Spleen (tissue), 7 donors: ENCODE data around the gene FGF23.

Source experiments
- CTCF ChIP-seq, 11 experiments: fragments of 200-600 bp in 7 of 11; fragments of 450-650 bp in 4 of 11; sonication (generic) in 4 of 11; IDR thresholded peaks in 8 of 11; conservative IDR thresholded peaks in 3 of 11; 1 replicate in 7 of 11; 2 replicates in 4 of 11; pipeline versions ENCODE4 v1.4.0 to v1.8.0; 2016 to 2021; ENCODE audit warnings: antibody characterized with exemption in 11 of 11, inconsistent platforms in 4 of 11, mild to moderate bottlenecking in 1 of 11
- POLR2A ChIP-seq, 3 donors: fragments of 450-650 bp; IDR thresholded peaks; one replicate each; pipeline ENCODE4 v1.5.1; 2017; ENCODE audit warnings: antibody characterized with exemption in 3 of 3, mild to moderate bottlenecking in 1 of 3
- POLR2AphosphoS5 ChIP-seq, 3 donors: sonication (generic); formaldehyde crosslinking; IDR thresholded peaks; one replicate each; pipeline ENCODE4 v1.5.1; 2017; ENCODE audit warnings: antibody characterized with exemption in 3 of 3
- donor health status: DM: no; HTN: no; CAD: no; lungs with moderate emphysema.
- donor health status: DM: no; HTN: no; CAD: no.
- donor health status: DM: no; HTN: no; CAD: no.

DNA sequence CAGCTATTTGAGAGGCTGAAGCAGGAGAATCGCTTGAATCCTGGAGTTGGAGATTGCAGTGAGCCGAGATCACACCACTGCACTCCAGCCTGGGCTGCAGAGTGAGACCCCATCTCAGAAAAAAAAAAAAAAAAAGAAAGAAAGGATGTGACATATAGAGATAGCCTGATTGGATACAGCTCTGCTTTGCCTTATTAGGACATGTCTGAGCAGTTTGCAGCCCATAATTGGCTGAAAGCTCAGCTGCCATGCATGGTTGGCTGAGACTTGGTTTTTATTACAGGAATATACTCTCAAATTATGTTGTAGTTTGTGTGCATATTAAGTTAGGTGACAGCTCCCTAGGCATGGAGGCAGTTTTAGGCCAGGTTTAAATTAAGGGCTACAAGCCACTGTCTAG lies 52.2 kb downstream of the FGF23 start:
- TF ChIP-seq CTCF (IDR thresholded peaks at IDR 0.05 in 8 of 11, conservative IDR thresholded peaks at IDR 0.05 in 3 of 11): no peak
- no peak for TF ChIP-seq POLR2AphosphoS5 (IDR thresholded peaks at IDR 0.05)
- TF ChIP-seq POLR2A (IDR thresholded peaks at IDR 0.05): no peak
